ENCODE results near the gene JMJD1C.
"Not testable (repeated sequence)": the region's sequence is repeated elsewhere in the genome, so short reads cannot be mapped to it uniquely, and the experiment has no call there.

Gene JMJD1C

GRCh38 chr10:63393050-63393449 is 72.7 kb downstream of the JMJD1C start:
- H3K9me3 ChIP-seq (ENCODE audit: control insufficient read depth, insufficient read depth, low read length) = no peaks in the 10 kb centered on the region
- H3K4me3 ChIP-seq (ENCODE audit: low read depth, low read length) = no peak overlapping the region
- no peaks in the 10 kb centered on the region for H3K36me3 ChIP-seq (ENCODE audit: control insufficient read depth, insufficient read depth, low read length)

GRCh38 chr10:63392224-63392623 is 73.6 kb downstream of the JMJD1C start:
- Histone ChIP-seq H3K4me3 (ENCODE audit: low read depth, low read length) (no peak overlapping the region), H3K27ac (ENCODE audit: low read depth, low read length) (no peak overlapping the region)

More at GRCh38 chr10:63393050-63393449, 72.7 kb downstream of the JMJD1C start:
- Histone ChIP-seq H3K27ac (ENCODE audit: low read depth, low read length) (no peak overlapping the region), H3K4me1 (ENCODE audit: control insufficient read depth, insufficient read depth, low read length) (peaks cover 9% of the 10 kb centered on the region), H3K9ac (ENCODE audit: low read depth, low read length) (no peak overlapping the region), H3K27me3 (ENCODE audit: control insufficient read depth, insufficient read depth, low read length) (no peaks in the 10 kb centered on the region)

GRCh38 chr10:63391812-63392211 is 74.0 kb downstream of the JMJD1C start:
- H3K9ac ChIP-seq (ENCODE audit: low read depth, low read length) = no peak overlapping the region
- no peak overlapping the region for H3K27ac ChIP-seq (ENCODE audit: low read depth, low read length)
- no peaks in the 10 kb centered on the region for H3K9me3 ChIP-seq (ENCODE audit: control insufficient read depth, insufficient read depth, low read length)

More at GRCh38 chr10:63392224-63392623, 73.6 kb downstream of the JMJD1C start:
- H3K36me3 ChIP-seq (ENCODE audit: control insufficient read depth, insufficient read depth, low read length) = no peaks in the 10 kb centered on the region
- no peak overlapping the region for H3K9ac ChIP-seq (ENCODE audit: low read depth, low read length)
- H3K27me3 ChIP-seq (ENCODE audit: control insufficient read depth, insufficient read depth, low read length) = no peaks in the 10 kb centered on the region
- H3K4me1 ChIP-seq (ENCODE audit: control insufficient read depth, insufficient read depth, low read length) = peaks cover 10% of the 10 kb centered on the region
- no peaks in the 10 kb centered on the region for H3K9me3 ChIP-seq (ENCODE audit: control insufficient read depth, insufficient read depth, low read length)

GRCh38 chr10:63390521-63390920 is 75.3 kb downstream of the JMJD1C start:
- Histone ChIP-seq H3K9ac (ENCODE audit: low read depth, low read length) (no peak overlapping the region), H3K9me3 (ENCODE audit: control insufficient read depth, insufficient read depth, low read length) (no peaks in the 10 kb centered on the region), H3K36me3 (ENCODE audit: control insufficient read depth, insufficient read depth, low read length) (no peaks in the 10 kb centered on the region), H3K27ac (ENCODE audit: low read depth, low read length) (no peak overlapping the region), H3K4me3 (ENCODE audit: low read depth, low read length) (no peak overlapping the region), H3K27me3 (ENCODE audit: control insufficient read depth, insufficient read depth, low read length) (no peaks in the 10 kb centered on the region), H3K4me1 (ENCODE audit: control insufficient read depth, insufficient read depth, low read length) (peaks cover 10% of the 10 kb centered on the region)

More at GRCh38 chr10:63391812-63392211, 74.0 kb downstream of the JMJD1C start:
- Histone ChIP-seq H3K36me3 (ENCODE audit: control insufficient read depth, insufficient read depth, low read length) (no peaks in the 10 kb centered on the region), H3K4me1 (ENCODE audit: control insufficient read depth, insufficient read depth, low read length) (peaks cover 10% of the 10 kb centered on the region), H3K4me3 (ENCODE audit: low read depth, low read length) (no peak overlapping the region), H3K27me3 (ENCODE audit: control insufficient read depth, insufficient read depth, low read length) (no peaks in the 10 kb centered on the region)

- Histone ChIP-seq H3K27ac (ENCODE audit: low read depth, low read length) (no peak overlapping the region), H3K4me1 (ENCODE audit: control insufficient read depth, insufficient read depth, low read length) (peaks cover 10% of the 10 kb centered on the region), H3K36me3 (ENCODE audit: control insufficient read depth, insufficient read depth, low read length) (no peaks in the 10 kb centered on the region), H3K27me3 (ENCODE audit: control insufficient read depth, insufficient read depth, low read length) (no peaks in the 10 kb centered on the region), H3K9ac (ENCODE audit: low read depth, low read length) (no peak overlapping the region), H3K4me3 (ENCODE audit: low read depth, low read length) (no peak overlapping the region), H3K9me3 (ENCODE audit: control insufficient read depth, insufficient read depth, low read length) (no peaks in the 10 kb centered on the region)
These were observed 77.3 kb downstream of the JMJD1C start for GRCh38 chr10:63388421-63389031.

DNA sequence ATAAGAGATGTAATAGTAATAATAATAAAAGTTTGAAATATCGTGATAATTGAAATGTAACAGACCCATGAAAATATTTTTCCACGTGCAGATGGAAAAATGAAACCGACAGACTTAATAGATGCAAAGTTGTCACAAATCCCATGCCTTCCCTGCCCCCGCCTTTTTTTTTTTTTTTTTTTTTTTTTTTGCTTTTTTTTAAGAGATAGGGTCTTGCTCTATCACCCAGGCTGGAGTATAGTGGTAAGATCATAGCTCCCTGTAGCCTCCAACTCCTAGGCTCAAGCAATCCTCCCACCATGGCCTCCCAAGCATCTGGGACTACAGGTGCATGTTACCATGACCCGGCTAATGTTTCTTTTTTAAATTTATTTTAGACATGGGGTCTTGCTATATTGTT is 80.5 kb downstream of the JMJD1C start:
- Histone ChIP-seq H3K4me3 (ENCODE audit: low read depth, low read length) (no peak overlapping the region), H3K9me3 (ENCODE audit: control insufficient read depth, insufficient read depth, low read length) (no peaks in the 10 kb centered on the region), H3K27me3 (ENCODE audit: control insufficient read depth, insufficient read depth, low read length) (no peaks in the 10 kb centered on the region), H3K36me3 (ENCODE audit: control insufficient read depth, insufficient read depth, low read length) (0 out of 2 replicates have a peak, but pooled peaks cover under 1% of the 10 kb centered on the region), H3K27ac (ENCODE audit: low read depth, low read length) (no peak overlapping the region), H3K9ac (ENCODE audit: low read depth, low read length) (no peak overlapping the region), H3K4me1 (ENCODE audit: control insufficient read depth, insufficient read depth, low read length) (peaks cover 10% of the 10 kb centered on the region)

DNA sequence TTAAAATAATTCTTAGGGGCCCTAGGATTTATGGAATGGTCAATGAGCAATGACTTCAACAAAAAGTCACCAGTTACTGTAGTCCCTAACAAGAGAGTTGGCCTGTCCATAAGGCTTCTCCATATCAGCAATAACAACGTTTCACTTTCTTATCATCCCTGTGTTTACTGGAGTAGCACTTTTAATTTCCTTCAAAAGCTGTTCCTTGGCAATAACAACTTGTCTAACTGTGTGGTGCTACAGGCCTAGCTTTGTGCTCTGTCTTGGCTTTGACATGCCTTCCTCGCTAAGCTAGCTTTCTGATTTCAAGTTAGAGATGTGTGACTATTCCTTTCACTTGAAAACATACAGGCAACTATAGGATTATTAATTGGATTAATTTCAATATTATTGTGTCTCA is 81.1 kb downstream of the JMJD1C start:
- Histone ChIP-seq H3K9ac (ENCODE audit: low read depth, low read length) (no peak overlapping the region), H3K27ac (ENCODE audit: low read depth, low read length) (no peak overlapping the region), H3K4me1 (ENCODE audit: control insufficient read depth, insufficient read depth, low read length) (peaks cover 10% of the 10 kb centered on the region), H3K27me3 (ENCODE audit: control insufficient read depth, insufficient read depth, low read length) (no peaks in the 10 kb centered on the region), H3K36me3 (ENCODE audit: control insufficient read depth, insufficient read depth, low read length) (peaks cover 6% of the 10 kb centered on the region), H3K9me3 (ENCODE audit: control insufficient read depth, insufficient read depth, low read length) (no peaks in the 10 kb centered on the region), H3K4me3 (ENCODE audit: low read depth, low read length) (no peak overlapping the region)

DNA sequence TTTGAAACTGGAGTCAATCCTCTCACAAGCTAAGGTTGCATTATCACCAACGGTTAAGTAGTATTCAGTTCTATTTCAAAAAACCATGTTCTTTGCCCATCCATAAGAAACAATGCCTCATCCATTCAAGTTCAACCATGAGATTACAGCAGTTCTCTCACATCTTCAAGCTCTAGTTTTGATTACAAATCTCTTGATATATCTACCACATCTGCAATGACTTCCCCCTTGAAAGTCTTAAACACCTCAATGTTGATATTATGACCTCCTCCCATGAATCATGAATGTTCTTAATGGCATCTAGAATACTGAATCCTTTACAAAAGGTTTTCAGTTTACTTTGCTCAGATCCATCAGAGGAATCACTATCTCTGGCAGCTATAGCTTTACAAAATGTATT is 81.8 kb downstream of the JMJD1C start:
- Histone ChIP-seq H3K36me3 (ENCODE audit: control insufficient read depth, insufficient read depth, low read length) (peaks cover 12% of the 10 kb centered on the region), H3K27ac (ENCODE audit: low read depth, low read length) (no peak overlapping the region), H3K9ac (ENCODE audit: low read depth, low read length) (no peak overlapping the region), H3K9me3 (ENCODE audit: control insufficient read depth, insufficient read depth, low read length) (no peaks in the 10 kb centered on the region), H3K27me3 (ENCODE audit: control insufficient read depth, insufficient read depth, low read length) (no peaks in the 10 kb centered on the region), H3K4me3 (ENCODE audit: low read depth, low read length) (no peak overlapping the region), H3K4me1 (ENCODE audit: control insufficient read depth, insufficient read depth, low read length) (peaks cover 10% of the 10 kb centered on the region)

DNA sequence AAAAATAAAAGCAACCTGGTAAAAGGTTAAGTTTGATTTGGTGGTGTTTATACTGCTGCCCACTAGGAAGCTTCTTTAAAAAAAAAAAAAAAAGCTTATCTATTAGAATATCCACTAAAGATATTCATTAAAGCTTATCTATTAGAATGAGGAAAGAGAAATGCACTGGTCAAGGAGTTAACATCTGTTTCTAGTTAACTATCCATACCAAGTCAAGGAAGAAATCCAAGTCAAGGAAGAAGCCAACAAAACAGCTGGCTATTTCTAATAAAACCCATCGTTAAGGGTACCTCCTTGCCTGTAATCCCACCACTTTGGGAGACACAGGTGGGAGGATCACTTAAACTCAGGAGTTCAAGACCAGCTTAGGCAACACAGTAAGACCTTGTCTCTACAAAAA is 82.6 kb downstream of the JMJD1C start:
- Histone ChIP-seq H3K27me3 (ENCODE audit: control insufficient read depth, insufficient read depth, low read length) (no peaks in the 10 kb centered on the region), H3K9ac (ENCODE audit: low read depth, low read length) (no peak overlapping the region), H3K4me1 (ENCODE audit: control insufficient read depth, insufficient read depth, low read length) (peaks cover 2% of the 10 kb centered on the region), H3K4me3 (ENCODE audit: low read depth, low read length) (no peak overlapping the region), H3K9me3 (ENCODE audit: control insufficient read depth, insufficient read depth, low read length) (no peaks in the 10 kb centered on the region), H3K36me3 (ENCODE audit: control insufficient read depth, insufficient read depth, low read length) (peaks cover 12% of the 10 kb centered on the region), H3K27ac (ENCODE audit: low read depth, low read length) (no peak overlapping the region)

DNA sequence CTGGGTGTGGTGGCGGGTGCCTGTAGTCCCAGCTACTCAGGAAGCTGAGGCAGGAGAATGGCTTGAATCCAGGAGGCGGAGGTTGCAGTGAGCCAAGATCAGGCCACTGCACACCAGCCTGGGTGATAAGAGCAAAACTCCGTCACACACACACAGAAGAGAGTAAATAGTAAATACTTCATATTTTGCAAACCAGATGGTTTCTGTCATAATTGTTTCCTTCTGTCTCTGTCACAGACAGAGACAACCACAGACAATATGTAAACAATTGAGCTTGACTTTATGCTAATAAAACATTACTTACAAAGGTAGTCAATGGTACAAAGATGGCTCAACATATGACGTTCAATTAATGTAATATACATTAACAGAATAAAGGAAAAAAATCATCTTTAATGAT is 83.7 kb downstream of the JMJD1C start:
- H3K36me3 ChIP-seq (ENCODE audit: control insufficient read depth, insufficient read depth, low read length) = peaks cover 14% of the 10 kb centered on the region
- no peaks in the 10 kb centered on the region for H3K9me3 ChIP-seq (ENCODE audit: control insufficient read depth, insufficient read depth, low read length)
- no peak overlapping the region for H3K4me3 ChIP-seq (ENCODE audit: low read depth, low read length)
- no peak overlapping the region for H3K9ac ChIP-seq (ENCODE audit: low read depth, low read length)
- no peak overlapping the region for H3K27ac ChIP-seq (ENCODE audit: low read depth, low read length)
- no peaks in the 10 kb centered on the region for H3K27me3 ChIP-seq (ENCODE audit: control insufficient read depth, insufficient read depth, low read length)
- no peaks in the 10 kb centered on the region for H3K4me1 ChIP-seq (ENCODE audit: control insufficient read depth, insufficient read depth, low read length)

- H3K27me3 ChIP-seq (ENCODE audit: control insufficient read depth, insufficient read depth, low read length); H3K9me3 ChIP-seq (ENCODE audit: control insufficient read depth, insufficient read depth, low read length); H3K9ac ChIP-seq (ENCODE audit: low read depth, low read length); H3K4me3 ChIP-seq (ENCODE audit: low read depth, low read length); H3K4me1 ChIP-seq (ENCODE audit: control insufficient read depth, insufficient read depth, low read length); H3K27ac ChIP-seq (ENCODE audit: low read depth, low read length): not testable (repeated sequence)
- peaks cover 17% of the 10 kb centered on the region for H3K36me3 ChIP-seq (ENCODE audit: control insufficient read depth, insufficient read depth, low read length)
These were observed 88.5 kb downstream of the JMJD1C start for GRCh38 chr10:63377305-63377661.

All from HUES48 (cell line).